Breast epithelium (tissue), 3 donors: ENCODE data around the gene DGKB.

Experiments
- CTCF ChIP-seq, 3 donors: fragments of 450-650 bp; IDR thresholded peaks; one replicate each; pipeline ENCODE4 v1.5.1; 2016 to 2017; ENCODE audit warnings: antibody characterized with exemption in 3 of 3, mild to moderate bottlenecking in 3 of 3, moderate library complexity in 3 of 3
- POLR2A ChIP-seq: fragments of 450-650 bp; IDR thresholded peaks from one replicate; pipeline ENCODE4 v1.6.1; 2016; ENCODE audit warnings: antibody characterized with exemption, mild to moderate bottlenecking, moderate library complexity
- POLR2AphosphoS5 ChIP-seq, 3 donors: sonication (generic); formaldehyde crosslinking; IDR thresholded peaks; one replicate each; pipeline ENCODE4 v1.6.1; 2017; ENCODE audit warnings: antibody characterized with exemption in 3 of 3

GRCh38 chr7:14870394-14870793 lies 32.2 kb downstream of the DGKB start:
- no peak for TF ChIP-seq POLR2A
- TF ChIP-seq POLR2AphosphoS5 (IDR thresholded peaks at IDR 0.05) = no peak
- TF ChIP-seq CTCF (IDR thresholded peaks at IDR 0.05) = no peak
